H1 (cell line): ENCODE data around the gene ITIH1. TPM values are rescaled to one million over a fixed set of nuclear protein-coding genes. Genes with fewer than 3 reads are reported as not detected.

Experiments
- CTCF ChIA-PET: fragments of 300-600 bp; sonication (Branson Sonifier 250); formaldehyde crosslinking; loops from one replicate; lab custom pipeline; 2021; ENCODE audit not compliant: partially characterized antibody; lab: Charles Lee
- POLR2A ChIA-PET: fragments of 300-600 bp; sonication (Branson Sonifier 250); formaldehyde crosslinking; loops from one replicate; lab custom pipeline; 2021; ENCODE audit warnings: inconsistent platforms; ENCODE audit not compliant: partially characterized antibody; lab: Charles Lee
- DNase-seq, 2 experiments: peaks; one replicate each; pipeline versions ENCODE4 v3.0.0 to v3.0.0-alpha.2; 2010 to 2022; ENCODE audit warnings: low spot score in 2 of 2, low read depth in 1 of 2, mixed read lengths in 1 of 2
- FAIRE-seq: peaks from 2 replicates; lab custom pipeline; 2011; peaks lifted over from hg19 to GRCh38; lab: Jason Lieb, UNC
- H2AFZ ChIP-seq: 2 replicates; pipeline ENCODE4 v1.8.1; 2012; ENCODE audit warnings: low read length, inconsistent platforms
- H2AK5ac ChIP-seq: 2 replicates; pipeline ENCODE4 v1.6.1; 2013; ENCODE audit warnings: low read depth, low read length
- H2BK120ac ChIP-seq: replicated peaks from 2 replicates; pipeline ENCODE3; 2013; ENCODE audit warnings: low read depth, low read length, inconsistent platforms
- H2BK12ac ChIP-seq: 2 replicates; pipeline ENCODE4 v1.6.1; 2013; ENCODE audit warnings: low read depth, low read length
- H2BK15ac ChIP-seq: 2 replicates; pipeline ENCODE4 v1.6.1; 2013; ENCODE audit warnings: low read length
- H2BK20ac ChIP-seq: 2 replicates; pipeline ENCODE4 v1.6.1; 2013; ENCODE audit warnings: low read length
- H2BK5ac ChIP-seq: 2 replicates; pipeline ENCODE4 v1.6.1; 2013; ENCODE audit warnings: low read depth, low read length
- H3K14ac ChIP-seq: 2 replicates; pipeline ENCODE4 v1.6.1; 2013; ENCODE audit warnings: inconsistent platforms; ENCODE audit not compliant: insufficient read length
- H3K18ac ChIP-seq: 2 replicates; pipeline ENCODE4 v1.6.1; 2013; ENCODE audit warnings: low read length; ENCODE audit errors: extremely low read depth
- H3K23ac ChIP-seq: 2 replicates; pipeline ENCODE4 v1.6.1; 2013; ENCODE audit warnings: inconsistent platforms; ENCODE audit not compliant: insufficient read length
- H3K23me2 ChIP-seq: 2 replicates; pipeline ENCODE4 v1.6.1; 2013; ENCODE audit warnings: low read depth, low read length
- H3K27ac ChIP-seq: 2 replicates; pipeline ENCODE4 v1.6.1; 2011; ENCODE audit warnings: low read depth, low read length, inconsistent platforms
- H3K27me3 ChIP-seq, 4 experiments: replicated peaks in 1 of 4; 1 replicate in 1 of 4; 2 replicates in 3 of 4; pipeline versions ENCODE4 v1.6.1 to v1.8.1; 2011 to 2013; ENCODE audit warnings: low read length in 3 of 4, mild to moderate bottlenecking in 3 of 4, inconsistent platforms in 2 of 4, mixed read lengths in 2 of 4, moderate library complexity in 1 of 4; ENCODE audit not compliant: control insufficient read depth in 3 of 4, insufficient read depth in 3 of 4; ENCODE audit errors: extremely low read depth in 1 of 4
- H3K36me3 ChIP-seq, 4 experiments: 2 replicates each; pipeline versions ENCODE4 v1.6.1 to v1.8.1; 2011 to 2013; ENCODE audit warnings: mild to moderate bottlenecking in 4 of 4, low read length in 3 of 4, moderate library complexity in 2 of 4, control low read depth in 1 of 4, inconsistent platforms in 1 of 4; ENCODE audit not compliant: insufficient read depth in 4 of 4, control insufficient read depth in 2 of 4
- H3K4ac ChIP-seq: replicated peaks from 2 replicates; pipeline ENCODE3; 2013; ENCODE audit warnings: low read length, low read depth, mixed read lengths, inconsistent platforms; ENCODE audit not compliant: insufficient read length
- H3K4me1 ChIP-seq, 4 experiments: replicated peaks in 1 of 4; 1 replicate in 1 of 4; 2 replicates in 3 of 4; pipeline versions ENCODE4 v1.6.1 to v1.8.1; 2011 to 2013; ENCODE audit warnings: low read length in 3 of 4, inconsistent platforms in 2 of 4, mixed read lengths in 1 of 4; ENCODE audit not compliant: insufficient read depth in 4 of 4, control insufficient read depth in 3 of 4
- H3K4me2 ChIP-seq, 2 experiments: 2 replicates each; pipeline versions ENCODE4 v1.6.1 to v1.8.1; 2011 to 2013; ENCODE audit warnings: low read depth in 2 of 2, low read length in 2 of 2, control low read depth in 1 of 2, inconsistent platforms in 1 of 2, mild to moderate bottlenecking in 1 of 2; ENCODE audit not compliant: insufficient read depth in 1 of 2
- H3K4me3 ChIP-seq, 4 experiments: fragments of 200-600, 300-600 bp in 1 of 4; sonication (generic), shearing (Covaris generic), sonication (Bioruptor Twin) in 1 of 4; 2 replicates each; pipeline versions ENCODE4 v1.5.1 to v1.8.1; 2011 to 2016; ENCODE audit warnings: low read length in 4 of 4, low read depth in 3 of 4, control low read depth in 2 of 4, inconsistent platforms in 2 of 4, mild to moderate bottlenecking in 2 of 4, mixed read lengths in 1 of 4, moderate library complexity in 1 of 4; ENCODE audit not compliant: insufficient read depth in 2 of 4; ENCODE audit errors: extremely low read depth in 1 of 4
- H3K56ac ChIP-seq: replicated peaks from 2 replicates; pipeline ENCODE3; 2013; ENCODE audit warnings: low read depth, mild to moderate bottlenecking, mixed read lengths, low read length, inconsistent platforms; ENCODE audit not compliant: insufficient read length
- H3K79me1 ChIP-seq: 2 replicates; pipeline ENCODE4 v1.6.1; 2013; ENCODE audit warnings: low read depth, low read length, control low read depth
- H3K79me2 ChIP-seq, 2 experiments: 2 replicates each; pipeline versions ENCODE4 v1.6.1 to v1.8.1; 2012 to 2013; ENCODE audit warnings: low read length in 2 of 2, mild to moderate bottlenecking in 2 of 2, inconsistent platforms in 1 of 2; ENCODE audit not compliant: insufficient read depth in 2 of 2, control insufficient read depth in 1 of 2
- H3K9ac ChIP-seq, 4 experiments: replicated peaks in 1 of 4; 1 replicate in 1 of 4; 2 replicates in 3 of 4; pipeline versions ENCODE4 v1.6.1 to v1.8.1; 2011 to 2013; ENCODE audit warnings: low read depth in 3 of 4, low read length in 3 of 4, control low read depth in 2 of 4, mild to moderate bottlenecking in 2 of 4, moderate library complexity in 2 of 4, inconsistent platforms in 1 of 4; ENCODE audit errors: extremely low read depth in 1 of 4
- H3K9me3 ChIP-seq, 2 experiments: 2 replicates each; pipeline versions ENCODE4 v1.6.1 to v1.8.1; 2012 to 2013; ENCODE audit warnings: mild to moderate bottlenecking in 2 of 2, moderate library complexity in 2 of 2, control low read depth in 1 of 2, inconsistent platforms in 1 of 2, low read depth in 1 of 2, low read length in 1 of 2, mixed read lengths in 1 of 2; ENCODE audit not compliant: insufficient read depth in 2 of 2
- H4K20me1 ChIP-seq, 2 experiments: replicated peaks in 1 of 2; 2 replicates each; pipeline versions ENCODE3 to v1.8.1; 2011 to 2013; ENCODE audit warnings: inconsistent platforms in 2 of 2, low read length in 2 of 2, mild to moderate bottlenecking in 1 of 2; ENCODE audit not compliant: insufficient read depth in 2 of 2, control insufficient read depth in 1 of 2
- H4K5ac ChIP-seq: 2 replicates; pipeline ENCODE4 v1.6.1; 2013; ENCODE audit warnings: low read length, low read depth, mixed read lengths, inconsistent platforms; ENCODE audit not compliant: insufficient read length
- H4K8ac ChIP-seq: 2 replicates; pipeline ENCODE4 v1.8.0; 2013; ENCODE audit warnings: mild to moderate bottlenecking, moderate library complexity, low read length, inconsistent platforms; ENCODE audit not compliant: insufficient read depth; ENCODE audit errors: extremely low read depth
- H4K91ac ChIP-seq: replicated peaks from 2 replicates; pipeline ENCODE3; 2013; ENCODE audit warnings: low read length, mixed read lengths, inconsistent platforms; ENCODE audit not compliant: insufficient read length
- CBX8 ChIP-seq: fragments of 300-800, 300-1000 bp; sonication (generic); IDR thresholded peaks from 2 replicates; pipeline ENCODE4 v1.7.1; 2016; ENCODE audit warnings: low read depth, low read length, borderline replicate concordance
- CHD1 ChIP-seq: IDR thresholded peaks from 2 replicates; pipeline ENCODE4 v1.6.1; 2012; ENCODE audit warnings: low read depth, low read length, improper control_type of control experiment
- GTF2F1 ChIP-seq: IDR thresholded peaks from 2 replicates; pipeline ENCODE4 v1.6.1; 2012; ENCODE audit warnings: low read depth, low read length, improper control_type of control experiment, borderline replicate concordance
- JUND ChIP-seq: IDR thresholded peaks from 2 replicates; pipeline ENCODE4 v1.6.1; 2011; ENCODE audit warnings: mild to moderate bottlenecking, improper control_type of control experiment, low read length
- KDM1A ChIP-seq: fragments of 200-600, 300-600 bp; sonication (generic); IDR thresholded peaks from 2 replicates; pipeline ENCODE4 v1.7.1; 2016; ENCODE audit warnings: mild to moderate bottlenecking, low read length, borderline replicate concordance
- MAFK ChIP-seq: IDR thresholded peaks from 2 replicates; pipeline ENCODE4 v1.6.1; 2012; ENCODE audit warnings: low read depth, mild to moderate bottlenecking, improper control_type of control experiment, low read length
- POU5F1 ChIP-seq: IDR thresholded peaks from 2 replicates; pipeline ENCODE4 v1.6.1; 2011; ENCODE audit warnings: low read depth, mild to moderate bottlenecking, low read length, moderate library complexity
- RXRA ChIP-seq: IDR thresholded peaks from 2 replicates; pipeline ENCODE4 v1.6.1; 2011; ENCODE audit warnings: low read depth, mild to moderate bottlenecking, low read length, moderate library complexity; ENCODE audit not compliant: insufficient read depth
- TAF7 ChIP-seq: optimal IDR thresholded peaks from 2 replicates; pipeline ENCODE3; 2011; ENCODE audit warnings: low read depth, mild to moderate bottlenecking, inconsistent platforms, low read length, moderate library complexity, borderline replicate concordance
- YY1 ChIP-seq: IDR thresholded peaks from 2 replicates; pipeline ENCODE4 v1.6.1; 2011; ENCODE audit warnings: low read depth, mild to moderate bottlenecking, low read length
- WGBS, 2 experiments: shearing (Covaris generic) in 1 of 2; methylation state at CpG; one replicate each; pipeline versions ENCODE4 v1.1.6 to v1.1.7; 2013 to 2015; ENCODE audit warnings: low lambda C conversion rate in 2 of 2, mixed read lengths in 2 of 2, inconsistent platforms in 1 of 2, low coverage in 1 of 2, missing lambda C conversion rate in 1 of 2; ENCODE audit not compliant: insufficient replicate concordance in 2 of 2, insufficient coverage in 1 of 2, insufficient read length in 1 of 2; ENCODE audit errors: extremely low coverage in 1 of 2, missing lambda C conversion rate in 1 of 2; 5-methylcytosine and 5-hydroxymethylcytosine counted together
- polyA plus RNA-seq, 7 experiments: library from polyadenylated mRNA; depleted of rRNA in 3 of 7; stranded (reverse) in 5 of 7; unstranded in 2 of 7; fragments of >200 nt in 5 of 7; fragments of 200-250 nt in 2 of 7; gene quantifications; 1 replicate in 5 of 7; 2 replicates in 1 of 7; 4 replicates in 1 of 7; pipeline versions ENCODE4 v1.2.1 to v1.2.3, GENCODE V29; 2011 to 2013; ENCODE audit warnings: missing spikeins in 2 of 7, mixed read lengths in 2 of 7
- total RNA-seq: library from RNA; stranded (reverse); fragmentation: NEBNext Ultra II Directional; extraction: Animal tissue kit (Norgen Biotek cat#: 25700); gene quantifications from 2 replicates; pipeline ENCODE4 v1.2.1, GENCODE V29; 2021
- TF ChIP-seq, protein P1 (sequence below): IDR thresholded peaks from 2 replicates; pipeline ENCODE4 v1.6.1; 2012; ENCODE audit warnings: inconsistent platforms

The ITIH1 gene
- total and polyA plus RNA-seq, 2 of the 8 experiments (the other 6 are each of a cell fraction or from before 2014, with no cell fraction given), result not detected

DNA sequence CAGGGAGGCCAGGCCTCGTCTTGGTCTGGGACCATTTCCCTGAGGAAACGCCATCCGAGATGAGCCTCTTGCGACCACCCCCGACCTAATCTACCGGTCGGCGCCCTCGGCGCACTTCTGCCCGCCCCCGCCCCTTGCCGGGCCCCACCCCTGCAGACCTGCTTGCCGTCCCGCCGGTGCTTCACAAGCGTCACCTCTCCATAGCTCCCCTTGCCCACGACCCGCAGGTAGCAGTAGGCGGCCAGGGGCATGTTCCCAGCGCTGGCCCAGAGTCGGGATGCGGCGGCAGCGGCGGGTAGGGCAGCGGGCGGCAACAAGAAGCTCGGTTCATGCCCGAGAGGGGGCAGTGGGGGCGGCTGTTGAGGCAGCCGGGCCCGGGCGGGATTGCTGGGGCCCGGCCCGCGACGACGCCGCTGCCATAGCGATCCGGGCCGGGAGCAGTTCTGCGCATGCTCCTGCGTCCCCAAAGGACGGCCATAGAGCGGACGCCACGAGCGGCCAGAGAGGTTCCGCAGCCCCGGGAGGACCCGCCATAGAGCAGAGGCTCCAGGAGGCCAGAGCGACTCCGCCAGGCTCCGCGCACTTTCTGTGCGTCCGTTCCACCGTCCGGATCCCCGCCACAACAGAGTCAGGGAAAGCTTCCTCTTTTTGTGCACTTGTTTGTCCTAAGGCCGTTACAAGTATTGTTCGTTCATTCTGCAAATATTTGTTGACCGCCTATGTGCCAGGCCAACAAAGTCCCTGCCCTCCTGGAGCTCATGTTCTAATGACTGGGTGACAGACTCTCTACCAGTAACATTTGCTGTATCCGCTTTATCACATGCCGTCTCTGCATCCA, 6.7 kb upstream of the ITIH1 start, which contains the start of gene NEK4:
Gene NEK4, minus strand, starts transcription at position 445 of the 838 bp plus-strand sequence. Its CDS starts 194 bp downstream, at position 251.
- peak within 1 kb of the TSS; percentile 82 for H4K91ac ChIP-seq
- peak within 1 kb of the TSS; percentile 73 to 83 for H3K4me2 ChIP-seq
- peak; percentile 72 to 94 for DNase-seq
- H3K56ac ChIP-seq, result peak within 1 kb of the TSS; percentile 17
- H2BK12ac ChIP-seq, result no peak within 1 kb of the TSS
- FAIRE-seq, result no peak
- peak within 1 kb of the TSS; percentile 85 to 99 (median 91) for H3K9ac ChIP-seq
- no peak within 1 kb of the TSS for H3K23ac ChIP-seq
- H4K20me1 ChIP-seq, result no peaks in the 10 kb centered on the region
- 2% methylated on average over 38 of the region's 67 CpGs; no CpG with 5 or more reads in 1 of the 2 experiments for WGBS, 2 experiments
- peaks cover 7% of the 10 kb centered on the region for H3K23me2 ChIP-seq
- H2BK5ac ChIP-seq, result peak within 1 kb of the TSS; percentile 94
- peak within 1 kb of the TSS; percentile 70 to 88 (median 78) for H3K4me3 ChIP-seq
- H3K9me3 ChIP-seq, result no peaks in the 10 kb centered on the region
- peaks cover 0 to 21% of the 10 kb centered on the region in 2 experiments; a peak in 3 of 4 replicates for H3K79me2 ChIP-seq
- H2BK120ac ChIP-seq, result peak within 1 kb of the TSS; percentile 29
- H2AFZ ChIP-seq, result peak within 1 kb of the TSS; percentile 92
- H3K4ac ChIP-seq, result peak within 1 kb of the TSS; percentile 57
- H3K27me3 ChIP-seq, result no peaks in the 10 kb centered on the region
- peaks cover 5 to 22% (median 13%) of the 10 kb centered on the region in 4 experiments; a peak in 7 of 8 replicates for H3K36me3 ChIP-seq
- H3K18ac ChIP-seq, result peak within 1 kb of the TSS; percentile 62; the same call in 1 of the 2 replicates
- ChIA-PET POLR2A (interaction anchor here (0.8 to 2.3 kb wide), 15 partner anchors 9 to 302 kb away, joined by 3 to 10 read pairs (median 6); partner anchors contain the start of genes GNL3, ITIH3 and PBRM1), CTCF (interaction anchor here (1.1 to 4.7 kb wide), 5 partner anchors 22 to 52 kb away, joined by 3 to 28 read pairs (median 5); no protein-coding TSS in a partner anchor)
- H3K27ac ChIP-seq, result peak within 1 kb of the TSS; percentile 86
- peak within 1 kb of the TSS; percentile 88 for H4K5ac ChIP-seq
- 0 out of 2 replicates have a peak within 1 kb of the TSS, but pooled peaks have one; percentile 28 for H2AK5ac ChIP-seq
- peaks cover 3% of the 10 kb centered on the region; the same call in 1 of the 2 replicates for H3K79me1 ChIP-seq
- peaks cover 0 to 2% (median 0%) of the 10 kb centered on the region in 4 experiments; a peak in 1 of 7 replicates for H3K4me1 ChIP-seq
- H2BK15ac ChIP-seq, result no peak within 1 kb of the TSS
- H2BK20ac ChIP-seq, result no peak within 1 kb of the TSS
- no peak within 1 kb of the TSS for H3K14ac ChIP-seq
- H4K8ac ChIP-seq, result peak within 1 kb of the TSS; percentile 94
- TF ChIP-seq CHD1 (no peak), YY1 (peak; percentile 75), CBX8 (no peak), GTF2F1 (no peak), MAFK (no peak), POU5F1 (no peak), KDM1A (no peak), JUND (no peak), RXRA (no peak), TAF7 (no peak)
- TF ChIP-seq, protein P1, sequence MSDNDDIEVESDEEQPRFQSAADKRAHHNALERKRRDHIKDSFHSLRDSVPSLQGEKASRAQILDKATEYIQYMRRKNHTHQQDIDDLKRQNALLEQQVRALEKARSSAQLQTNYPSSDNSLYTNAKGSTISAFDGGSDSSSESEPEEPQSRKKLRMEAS, result 0 out of 2 replicates have a peak, but pooled peaks have one; percentile 20
